Activated T-cell treated with anti-CD3 and anti-CD28 coated beads, Interleukin-2, amount 50 U/mL, for 4 hours (primary cell): ENCODE measurements around the gene HOXA10. TPM values are rescaled to one million over a fixed set of nuclear protein-coding genes. Genes with fewer than 3 reads are reported as not detected.
A peak's percentile ranks its signal among the peaks of the same experiment; 100 is the strongest.

Source experiments
- ATAC-seq, 2 donors: fragments of 200-7000 bp; cut with Tn5 transposase; one replicate each; pipeline ENCODE4 v1.10.0; 2021
- DNase-seq: peaks from one replicate; pipeline ENCODE4 v3.0.0-alpha.2; 2020
- H3K27me3 Mint-ChIP-seq: one replicate; pipeline ENCODE4 v1.8.0; 2021; ENCODE audit warnings: low read depth, mixed read lengths
- H3K36me3 Mint-ChIP-seq: one replicate; pipeline ENCODE4 v1.8.0; 2022; ENCODE audit warnings: mixed read lengths; ENCODE audit not compliant: insufficient read depth
- H3K4me1 Mint-ChIP-seq: one replicate; pipeline ENCODE4 v1.8.0; 2021; ENCODE audit warnings: low read depth, mixed read lengths
- H3K4me3 Mint-ChIP-seq: one replicate; pipeline ENCODE4 v1.8.0; 2021; ENCODE audit warnings: mild to moderate bottlenecking, moderate library complexity, mixed read lengths
- H3K9me3 Mint-ChIP-seq: one replicate; pipeline ENCODE4 v1.8.0; 2021; ENCODE audit warnings: mixed read lengths
- total RNA-seq, 3 donors: library from RNA; stranded (reverse); gene quantifications; one replicate each; pipeline ENCODE4 v1.2.1, GENCODE V29; 2021

Gene HOXA10
- total RNA-seq: under 1 TPM; 0.08 to 0.14 (median 0.10) TPM

GRCh38 chr7:27173956-27174873 is at the start of gene HOXA10:
Gene HOXA10, minus strand, starts transcription at chr7:27174320. Its CDS starts 14 bp downstream, at chr7:27174306.
- Mint-ChIP-seq H3K4me3 (peak within 1 kb of the TSS; percentile 58), H3K36me3 (no peaks in the 10 kb centered on the region), H3K27me3 (peaks cover 74% of the 10 kb centered on the region), H3K4me1 (peaks cover 18% of the 10 kb centered on the region), H3K9me3 (no peaks in the 10 kb centered on the region)
- DNase-seq (no peak), ATAC-seq (no peak)

- DNase-seq (no peak), ATAC-seq (peak; percentile 59 to 68)
- no peaks in the 10 kb centered on the region for H3K9me3 Mint-ChIP-seq
- H3K4me3 Mint-ChIP-seq: no peak overlapping the region
- peaks cover 6% of the 10 kb centered on the region for H3K4me1 Mint-ChIP-seq
- H3K27me3 Mint-ChIP-seq: peaks cover 75% of the 10 kb centered on the region
- no peaks in the 10 kb centered on the region for H3K36me3 Mint-ChIP-seq
These were observed 47.2 kb upstream of the HOXA10 start for GRCh38 chr7:27221201-27221797.

GRCh38 chr7:27220440-27220955 is 46.4 kb upstream of the HOXA10 start:
- Mint-ChIP-seq H3K4me1 (peaks cover 6% of the 10 kb centered on the region), H3K27me3 (peaks cover 79% of the 10 kb centered on the region), H3K9me3 (no peaks in the 10 kb centered on the region), H3K36me3 (no peaks in the 10 kb centered on the region), H3K4me3 (no peak overlapping the region)
- peak; percentile 19 to 35 for ATAC-seq
- no peak for DNase-seq

DNA sequence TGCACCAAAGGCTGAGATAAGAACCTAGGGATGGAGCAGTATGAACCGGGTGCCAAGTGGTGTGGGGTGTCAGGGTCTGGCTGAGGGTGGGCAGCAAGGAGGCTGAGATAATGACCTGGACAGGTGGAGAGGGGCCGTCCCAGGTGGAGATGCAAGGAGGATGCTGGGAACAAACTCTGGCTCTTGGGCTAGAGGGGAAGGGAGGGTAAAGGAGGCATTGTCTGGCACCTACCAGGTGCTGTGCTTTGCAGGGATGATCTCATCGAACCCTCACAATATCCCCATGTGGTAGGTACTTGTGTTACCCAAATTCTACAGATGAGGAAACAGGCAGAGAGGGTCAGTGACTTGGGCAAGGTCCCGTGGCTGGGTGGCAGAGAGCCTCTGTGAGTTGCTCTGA is 45.7 kb upstream of the HOXA10 start:
- peaks cover 79% of the 10 kb centered on the region for H3K27me3 Mint-ChIP-seq
- no peaks in the 10 kb centered on the region for H3K9me3 Mint-ChIP-seq
- H3K4me1 Mint-ChIP-seq: peaks cover 6% of the 10 kb centered on the region
- H3K36me3 Mint-ChIP-seq: no peaks in the 10 kb centered on the region
- DNase-seq (no peak), ATAC-seq (peak in 1 of 2 donors; percentile 19)
- H3K4me3 Mint-ChIP-seq: no peak overlapping the region

- Mint-ChIP-seq H3K4me1 (peaks cover 6% of the 10 kb centered on the region), H3K36me3 (no peaks in the 10 kb centered on the region), H3K4me3 (no peak overlapping the region), H3K9me3 (no peaks in the 10 kb centered on the region), H3K27me3 (peaks cover 81% of the 10 kb centered on the region)
- DNase-seq (no peak), ATAC-seq (no peak)
These were observed 43.8 kb upstream of the HOXA10 start for GRCh38 chr7:27217951-27218350.

- H3K36me3 Mint-ChIP-seq: no peaks in the 10 kb centered on the region
- H3K4me1 Mint-ChIP-seq: peaks cover 10% of the 10 kb centered on the region
- ATAC-seq (no peak), DNase-seq (no peak)
- H3K27me3 Mint-ChIP-seq: peaks cover 90% of the 10 kb centered on the region
- H3K4me3 Mint-ChIP-seq: no peak overlapping the region
- no peaks in the 10 kb centered on the region for H3K9me3 Mint-ChIP-seq
These were observed 41.2 kb upstream of the HOXA10 start for GRCh38 chr7:27215356-27215755.

- no peak for ATAC-seq
- Mint-ChIP-seq H3K4me3 (no peak overlapping the region), H3K9me3 (no peaks in the 10 kb centered on the region), H3K4me1 (peaks cover 9% of the 10 kb centered on the region), H3K27me3 (peaks cover 91% of the 10 kb centered on the region), H3K36me3 (no peaks in the 10 kb centered on the region)
- no peak for DNase-seq
These were observed 40.3 kb upstream of the HOXA10 start for GRCh38 chr7:27214239-27214950.

DNA sequence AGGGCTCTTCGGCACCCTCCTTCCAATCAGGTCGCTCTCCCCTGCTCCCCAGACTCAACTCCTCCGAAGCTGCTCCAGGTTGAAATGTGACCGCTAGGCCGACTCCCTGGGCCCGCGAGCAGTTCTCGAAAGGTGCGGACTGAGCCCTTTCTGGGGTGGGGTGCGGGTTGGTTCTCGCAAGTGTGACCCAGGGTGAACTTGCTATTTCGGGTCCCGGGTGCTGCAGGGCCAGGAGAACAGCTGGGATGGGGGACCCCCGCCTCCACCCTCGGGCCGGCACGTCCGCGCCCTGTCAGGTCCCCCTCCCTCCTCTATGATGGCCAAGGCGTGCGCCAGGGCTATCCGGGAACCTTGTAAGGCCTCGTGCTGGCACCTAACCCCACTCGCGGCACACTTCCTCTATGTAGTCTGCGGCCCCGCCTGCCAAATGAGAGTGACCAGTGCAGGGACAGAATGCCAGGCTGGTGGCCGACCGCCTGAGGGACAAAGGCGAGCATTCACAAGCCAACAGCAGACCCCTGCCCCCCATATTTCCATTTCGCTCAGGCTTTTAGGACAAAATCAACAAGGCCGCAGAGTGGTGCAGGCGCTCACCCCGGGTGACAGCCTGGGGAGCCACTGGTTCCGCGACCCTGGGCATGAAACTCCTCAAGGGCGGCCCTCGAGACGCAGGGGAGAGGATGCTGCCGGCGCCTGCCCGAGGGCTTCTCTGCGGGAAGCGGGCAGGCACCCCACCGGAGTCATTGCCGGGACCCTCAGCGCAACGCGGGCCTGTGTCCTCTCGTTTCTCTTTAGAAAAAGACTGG is 39.5 kb upstream of the HOXA10 start:
- no peaks in the 10 kb centered on the region for H3K36me3 Mint-ChIP-seq
- H3K27me3 Mint-ChIP-seq: peaks cover 92% of the 10 kb centered on the region
- H3K9me3 Mint-ChIP-seq: no peaks in the 10 kb centered on the region
- no peak overlapping the region for H3K4me3 Mint-ChIP-seq
- ATAC-seq: no peak
- no peak for DNase-seq
- H3K4me1 Mint-ChIP-seq: peaks cover 9% of the 10 kb centered on the region

DNA sequence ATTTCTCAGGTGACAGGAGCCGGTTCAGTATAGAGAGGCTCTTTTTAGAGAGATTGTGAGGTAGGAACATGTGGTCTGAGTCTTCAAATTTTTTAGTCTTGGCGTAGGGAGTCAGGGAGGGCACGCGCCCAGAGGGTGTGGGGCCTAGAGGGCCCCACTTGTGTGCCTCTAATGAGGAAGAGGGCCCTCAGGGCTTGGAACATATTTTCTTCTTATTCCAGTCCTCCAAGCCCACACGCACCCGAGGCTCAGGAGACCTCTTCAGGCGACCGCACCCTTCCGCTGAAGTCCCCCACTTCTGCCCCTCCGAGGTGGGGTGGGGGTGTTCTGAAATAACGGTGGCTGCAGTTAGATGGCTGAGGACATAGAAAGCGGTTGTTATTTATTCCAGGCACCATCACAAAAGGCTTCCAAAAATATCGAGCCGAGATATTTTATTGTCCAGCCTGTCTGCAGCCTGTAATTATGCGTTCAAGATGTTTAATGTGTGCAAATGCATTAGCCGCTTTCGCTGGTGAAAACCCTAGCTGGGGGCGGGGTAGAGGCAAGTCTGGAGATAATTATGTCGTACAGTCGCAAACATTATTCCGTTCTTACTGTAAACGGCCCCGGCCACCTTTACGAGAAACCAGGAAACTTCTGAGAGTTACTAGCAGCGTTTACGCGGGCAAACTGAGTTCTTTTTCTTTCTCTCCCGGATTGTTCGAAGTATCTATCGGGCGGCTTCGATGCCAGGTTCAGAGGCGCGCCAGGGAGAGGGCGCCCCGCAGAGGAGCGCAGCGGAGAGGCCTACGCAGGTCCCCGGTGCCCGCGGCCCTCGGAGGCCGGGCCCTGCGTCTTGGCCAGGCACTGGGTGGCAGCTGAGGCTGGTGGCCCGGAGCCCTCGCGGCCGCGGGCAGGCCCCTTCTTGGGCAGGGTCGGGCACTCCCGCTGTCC is 38.6 kb upstream of the HOXA10 start:
- Mint-ChIP-seq H3K4me1 (peaks cover 9% of the 10 kb centered on the region), H3K36me3 (no peaks in the 10 kb centered on the region), H3K27me3 (peaks cover 90% of the 10 kb centered on the region), H3K9me3 (no peaks in the 10 kb centered on the region), H3K4me3 (no peak overlapping the region)
- DNase-seq (no peak), ATAC-seq (peak; percentile 12 to 41)

- Mint-ChIP-seq H3K9me3 (no peaks in the 10 kb centered on the region), H3K4me1 (peaks cover 9% of the 10 kb centered on the region), H3K36me3 (no peaks in the 10 kb centered on the region), H3K4me3 (no peak overlapping the region), H3K27me3 (peaks cover 94% of the 10 kb centered on the region)
- ATAC-seq: no peak
- no peak for DNase-seq
These were observed 37.7 kb upstream of the HOXA10 start for GRCh38 chr7:27211764-27212204.

- H3K4me1 Mint-ChIP-seq: peaks cover 9% of the 10 kb centered on the region
- ATAC-seq (no peak), DNase-seq (no peak)
- H3K27me3 Mint-ChIP-seq: peaks cover 92% of the 10 kb centered on the region
- no peaks in the 10 kb centered on the region for H3K36me3 Mint-ChIP-seq
- H3K9me3 Mint-ChIP-seq: no peaks in the 10 kb centered on the region
- no peak overlapping the region for H3K4me3 Mint-ChIP-seq
These were observed 36.9 kb upstream of the HOXA10 start for GRCh38 chr7:27211084-27211446.

DNA sequence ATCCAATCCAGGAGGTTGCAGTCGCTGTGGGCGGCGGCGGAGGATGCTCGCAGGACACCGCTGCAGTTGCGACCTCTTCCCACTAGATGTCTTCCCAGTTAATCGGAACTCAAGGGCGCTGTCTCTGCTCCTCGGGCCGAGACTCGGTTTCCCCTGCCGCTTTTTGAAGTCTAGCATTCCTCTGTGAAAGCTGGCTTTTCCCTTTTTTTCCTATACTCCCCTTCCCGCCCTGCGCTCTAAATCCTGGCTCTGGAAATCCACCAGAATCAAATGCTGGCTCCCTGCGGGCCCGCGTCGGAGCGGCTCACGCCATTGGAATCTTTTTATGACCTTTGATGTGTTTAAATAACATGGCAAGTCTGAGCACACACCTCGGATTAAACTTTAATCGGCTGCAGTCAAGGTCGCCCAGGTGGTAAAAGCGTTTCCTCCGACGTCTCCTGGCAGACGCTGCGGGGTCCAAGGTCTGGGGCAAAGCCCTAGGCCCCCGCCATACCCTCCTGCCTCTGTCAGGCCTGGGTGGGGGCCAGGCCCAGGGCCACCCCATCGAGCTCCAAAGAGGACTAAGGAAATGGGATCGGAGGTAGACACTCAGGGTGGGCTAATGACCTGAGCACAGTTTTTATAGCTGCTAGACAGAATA is 36.4 kb upstream of the HOXA10 start:
- peak overlapping the region; percentile 40 for H3K4me3 Mint-ChIP-seq
- no peaks in the 10 kb centered on the region for H3K9me3 Mint-ChIP-seq
- ATAC-seq (peak; percentile 60 to 65), DNase-seq (no peak)
- peaks cover 11% of the 10 kb centered on the region for H3K4me1 Mint-ChIP-seq
- no peaks in the 10 kb centered on the region for H3K36me3 Mint-ChIP-seq
- peaks cover 92% of the 10 kb centered on the region for H3K27me3 Mint-ChIP-seq
